Prostate gland (tissue), 2 donors: Measurements from ENCODE around the gene FGD5.

ENCODE experiments used
- CTCF ChIP-seq, 4 experiments: fragments of 200-600 bp in 2 of 4; fragments of 450-650 bp in 2 of 4; sonication (generic) in 2 of 4; IDR thresholded peaks; 1 replicate in 3 of 4; 2 replicates in 1 of 4; pipeline ENCODE4 v1.5.1; 2016 to 2019; ENCODE audit warnings: antibody characterized with exemption in 4 of 4, mild to moderate bottlenecking in 2 of 4, moderate library complexity in 2 of 4
- POLR2A ChIP-seq: fragments of 450-650 bp; IDR thresholded peaks from one replicate; pipeline ENCODE4 v1.6.1; 2016; ENCODE audit warnings: antibody characterized with exemption, mild to moderate bottlenecking
- POLR2AphosphoS5 ChIP-seq: sonication (generic); formaldehyde crosslinking; IDR thresholded peaks from one replicate; pipeline ENCODE4 v1.6.1; 2017; ENCODE audit warnings: antibody characterized with exemption

- no peak for TF ChIP-seq POLR2A
- no peak for TF ChIP-seq CTCF (IDR thresholded peaks at IDR 0.05)
- peak; percentile 27 for TF ChIP-seq POLR2AphosphoS5
Observed at GRCh38 chr3:14959359-14959943, 140.7 kb downstream of the FGD5 start.
